ENCODE measurements around the gene ABCA8. TPM values are rescaled to one million over a fixed set of nuclear protein-coding genes. Genes with fewer than 3 reads are reported as not detected.
"Not testable (repeated sequence)": the region's sequence is repeated elsewhere in the genome, so short reads cannot be mapped to it uniquely, and the experiment has no call there.

Gene ABCA8
- total and polyA plus RNA-seq, 9 donors, result 12.7 to 31.6 (median 26.6) TPM

GRCh38 chr17:68832109-68832802 is 122.9 kb downstream of the ABCA8 start:
- peaks cover 6% of the 10 kb centered on the region for H3K4me1 ChIP-seq (ENCODE audit: control insufficient read depth, insufficient read depth, low read length)
- no peaks in the 10 kb centered on the region for H3K9me3 ChIP-seq (replicated peaks; ENCODE audit: control insufficient read depth, low read depth, low read length)
- no peak overlapping the region for H3K4me3 ChIP-seq (ENCODE audit: low read length)
- H3K27ac ChIP-seq (ENCODE audit: low read length), result peak overlapping the region; percentile 62
- WGBS (ENCODE audit: insufficient coverage), result no CpG with 5 or more reads among the region's 2 CpGs
- DNase-seq, result peak; percentile 84
- H3K27me3 ChIP-seq (ENCODE audit: control insufficient read depth, insufficient read depth, low read length), result no peaks in the 10 kb centered on the region
- H3K36me3 ChIP-seq (ENCODE audit: control insufficient read depth, insufficient read depth, low read length), result no peaks in the 10 kb centered on the region

- no peak overlapping the region for H3K4me3 ChIP-seq (ENCODE audit: low read length)
- no peaks in the 10 kb centered on the region for H3K9me3 ChIP-seq (replicated peaks; ENCODE audit: control insufficient read depth, low read depth, low read length)
- DNase-seq, result no peak
- WGBS (ENCODE audit: insufficient coverage), result 70% methylated on average over 3 of the region's 7 CpGs
- H3K27ac ChIP-seq (ENCODE audit: low read length), result no peak overlapping the region
- H3K4me1 ChIP-seq (ENCODE audit: control insufficient read depth, insufficient read depth, low read length), result peaks cover 6% of the 10 kb centered on the region
- no peaks in the 10 kb centered on the region for H3K36me3 ChIP-seq (ENCODE audit: control insufficient read depth, insufficient read depth, low read length)
- no peaks in the 10 kb centered on the region for H3K27me3 ChIP-seq (ENCODE audit: control insufficient read depth, insufficient read depth, low read length)
Measured at GRCh38 chr17:68831170-68831569, 124.0 kb downstream of the ABCA8 start.

GRCh38 chr17:68830313-68830712 is 124.9 kb downstream of the ABCA8 start:
- H3K4me1 ChIP-seq (ENCODE audit: control insufficient read depth, insufficient read depth, low read length), result peaks cover 6% of the 10 kb centered on the region
- WGBS (ENCODE audit: insufficient coverage), result no CpG with 5 or more reads among the region's 2 CpGs
- no peaks in the 10 kb centered on the region for H3K36me3 ChIP-seq (ENCODE audit: control insufficient read depth, insufficient read depth, low read length)
- no peak overlapping the region for H3K27ac ChIP-seq (ENCODE audit: low read length)
- no peaks in the 10 kb centered on the region for H3K9me3 ChIP-seq (replicated peaks; ENCODE audit: control insufficient read depth, low read depth, low read length)
- no peaks in the 10 kb centered on the region for H3K27me3 ChIP-seq (ENCODE audit: control insufficient read depth, insufficient read depth, low read length)
- DNase-seq, result no peak
- H3K4me3 ChIP-seq (ENCODE audit: low read length), result no peak overlapping the region

- no peak overlapping the region for H3K4me3 ChIP-seq (ENCODE audit: low read length)
- no peaks in the 10 kb centered on the region for H3K27me3 ChIP-seq (ENCODE audit: control insufficient read depth, insufficient read depth, low read length)
- H3K9me3 ChIP-seq (replicated peaks; ENCODE audit: control insufficient read depth, low read depth, low read length), result no peaks in the 10 kb centered on the region
- WGBS (ENCODE audit: insufficient coverage), result no CpG with 5 or more reads among the region's 4 CpGs
- DNase-seq, result peak; percentile 70
- H3K4me1 ChIP-seq (ENCODE audit: control insufficient read depth, insufficient read depth, low read length), result peaks cover 6% of the 10 kb centered on the region
- no peaks in the 10 kb centered on the region for H3K36me3 ChIP-seq (ENCODE audit: control insufficient read depth, insufficient read depth, low read length)
- H3K27ac ChIP-seq (ENCODE audit: low read length), result no peak overlapping the region
Measured at GRCh38 chr17:68829211-68829610, 126.0 kb downstream of the ABCA8 start.

GRCh38 chr17:68824707-68825106 is 130.5 kb downstream of the ABCA8 start:
- H3K4me3 ChIP-seq (ENCODE audit: low read length), result no peak overlapping the region
- DNase-seq, result no peak
- no peaks in the 10 kb centered on the region for H3K9me3 ChIP-seq (replicated peaks; ENCODE audit: control insufficient read depth, low read depth, low read length)
- 78% methylated on average over 1 of the region's 3 CpGs for WGBS (ENCODE audit: insufficient coverage)
- H3K4me1 ChIP-seq (ENCODE audit: control insufficient read depth, insufficient read depth, low read length), result peaks cover 16% of the 10 kb centered on the region
- no peaks in the 10 kb centered on the region for H3K27me3 ChIP-seq (ENCODE audit: control insufficient read depth, insufficient read depth, low read length)
- no peaks in the 10 kb centered on the region for H3K36me3 ChIP-seq (ENCODE audit: control insufficient read depth, insufficient read depth, low read length)
- H3K27ac ChIP-seq (ENCODE audit: low read length), result no peak overlapping the region

GRCh38 chr17:68824185-68824584 is 131.0 kb downstream of the ABCA8 start:
- DNase-seq; H3K27ac ChIP-seq (ENCODE audit: low read length); H3K27me3 ChIP-seq (ENCODE audit: control insufficient read depth, insufficient read depth, low read length); H3K9me3 ChIP-seq (replicated peaks; ENCODE audit: control insufficient read depth, low read depth, low read length); H3K4me3 ChIP-seq (ENCODE audit: low read length); H3K36me3 ChIP-seq (ENCODE audit: control insufficient read depth, insufficient read depth, low read length): not testable (repeated sequence)
- 80% methylated on average over 1 of the region's 5 CpGs for WGBS (ENCODE audit: insufficient coverage)
- H3K4me1 ChIP-seq (ENCODE audit: control insufficient read depth, insufficient read depth, low read length), result peaks cover 19% of the 10 kb centered on the region

GRCh38 chr17:68822719-68823289 is 132.4 kb downstream of the ABCA8 start:
- H3K36me3 ChIP-seq (ENCODE audit: control insufficient read depth, insufficient read depth, low read length), result no peaks in the 10 kb centered on the region
- no peaks in the 10 kb centered on the region for H3K9me3 ChIP-seq (replicated peaks; ENCODE audit: control insufficient read depth, low read depth, low read length)
- H3K27me3 ChIP-seq (ENCODE audit: control insufficient read depth, insufficient read depth, low read length), result no peaks in the 10 kb centered on the region
- H3K27ac ChIP-seq (ENCODE audit: low read length), result no peak overlapping the region
- no peak overlapping the region for H3K4me3 ChIP-seq (ENCODE audit: low read length)
- 86% methylated on average over 1 of the region's 3 CpGs for WGBS (ENCODE audit: insufficient coverage)
- peaks cover 28% of the 10 kb centered on the region for H3K4me1 ChIP-seq (ENCODE audit: control insufficient read depth, insufficient read depth, low read length)
- DNase-seq, result no peak

- WGBS (ENCODE audit: insufficient coverage), result no CpG with 5 or more reads among the region's 3 CpGs
- peak; percentile 67 for DNase-seq
- H3K36me3 ChIP-seq (ENCODE audit: control insufficient read depth, insufficient read depth, low read length), result no peaks in the 10 kb centered on the region
- H3K27ac ChIP-seq (ENCODE audit: low read length), result peak overlapping the region; percentile 25
- no peaks in the 10 kb centered on the region for H3K27me3 ChIP-seq (ENCODE audit: control insufficient read depth, insufficient read depth, low read length)
- H3K9me3 ChIP-seq (replicated peaks; ENCODE audit: control insufficient read depth, low read depth, low read length), result no peaks in the 10 kb centered on the region
- peaks cover 32% of the 10 kb centered on the region for H3K4me1 ChIP-seq (ENCODE audit: control insufficient read depth, insufficient read depth, low read length)
- H3K4me3 ChIP-seq (ENCODE audit: low read length), result no peak overlapping the region
Measured at GRCh38 chr17:68821860-68822696, 133.1 kb downstream of the ABCA8 start.

GRCh38 chr17:68820825-68821481 is 134.2 kb downstream of the ABCA8 start:
- no peak for DNase-seq
- WGBS (ENCODE audit: insufficient coverage), result 95% methylated on average over 6 of the region's 8 CpGs

GRCh38 chr17:68820476-68820824 is 134.7 kb downstream of the ABCA8 start:
- DNase-seq, result no peak
- no peak overlapping the region for H3K27ac ChIP-seq (ENCODE audit: low read length)

More at GRCh38 chr17:68820825-68821481, 134.2 kb downstream of the ABCA8 start:
- no peaks in the 10 kb centered on the region for H3K27me3 ChIP-seq (ENCODE audit: control insufficient read depth, insufficient read depth, low read length)
- H3K36me3 ChIP-seq (ENCODE audit: control insufficient read depth, insufficient read depth, low read length), result no peaks in the 10 kb centered on the region
- no peak overlapping the region for H3K27ac ChIP-seq (ENCODE audit: low read length)
- H3K4me3 ChIP-seq (ENCODE audit: low read length), result no peak overlapping the region
- H3K9me3 ChIP-seq (replicated peaks; ENCODE audit: control insufficient read depth, low read depth, low read length), result no peaks in the 10 kb centered on the region
- H3K4me1 ChIP-seq (ENCODE audit: control insufficient read depth, insufficient read depth, low read length), result peaks cover 34% of the 10 kb centered on the region

More at GRCh38 chr17:68820476-68820824, 134.7 kb downstream of the ABCA8 start:
- no peak overlapping the region for H3K4me3 ChIP-seq (ENCODE audit: low read length)
- WGBS (ENCODE audit: insufficient coverage), result 62% methylated on average over 5 of the region's 5 CpGs
- H3K9me3 ChIP-seq (replicated peaks; ENCODE audit: control insufficient read depth, low read depth, low read length), result no peaks in the 10 kb centered on the region
- no peaks in the 10 kb centered on the region for H3K27me3 ChIP-seq (ENCODE audit: control insufficient read depth, insufficient read depth, low read length)
- peaks cover 37% of the 10 kb centered on the region for H3K4me1 ChIP-seq (ENCODE audit: control insufficient read depth, insufficient read depth, low read length)
- H3K36me3 ChIP-seq (ENCODE audit: control insufficient read depth, insufficient read depth, low read length), result no peaks in the 10 kb centered on the region

All from muscle of leg (tissue), 11 donors.